ENCODE measurements around the gene PRRT4.

The PRRT4 gene

DNA sequence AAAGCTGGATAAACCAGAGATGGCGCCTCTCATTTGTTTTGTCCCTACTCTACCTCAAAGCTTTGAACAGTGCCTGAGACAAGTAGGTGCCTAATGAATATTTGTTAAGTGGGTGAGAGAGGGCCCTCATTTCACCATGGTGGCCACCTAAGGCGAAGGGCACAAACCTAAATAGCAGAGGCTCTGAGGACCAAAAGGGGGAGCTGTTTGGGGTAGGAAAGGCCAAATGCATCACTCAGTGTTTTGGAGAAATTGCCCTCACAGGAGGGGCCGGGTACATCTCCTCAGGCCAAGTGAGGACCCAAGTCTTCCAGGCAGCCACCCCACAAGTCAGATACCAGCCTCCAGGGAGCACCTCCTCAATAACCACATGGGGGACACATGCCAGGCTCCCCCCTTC, 34.3 kb upstream of the PRRT4 start:
- DNase-seq (ENCODE audit: low spot score): peak; percentile 23

DNA sequence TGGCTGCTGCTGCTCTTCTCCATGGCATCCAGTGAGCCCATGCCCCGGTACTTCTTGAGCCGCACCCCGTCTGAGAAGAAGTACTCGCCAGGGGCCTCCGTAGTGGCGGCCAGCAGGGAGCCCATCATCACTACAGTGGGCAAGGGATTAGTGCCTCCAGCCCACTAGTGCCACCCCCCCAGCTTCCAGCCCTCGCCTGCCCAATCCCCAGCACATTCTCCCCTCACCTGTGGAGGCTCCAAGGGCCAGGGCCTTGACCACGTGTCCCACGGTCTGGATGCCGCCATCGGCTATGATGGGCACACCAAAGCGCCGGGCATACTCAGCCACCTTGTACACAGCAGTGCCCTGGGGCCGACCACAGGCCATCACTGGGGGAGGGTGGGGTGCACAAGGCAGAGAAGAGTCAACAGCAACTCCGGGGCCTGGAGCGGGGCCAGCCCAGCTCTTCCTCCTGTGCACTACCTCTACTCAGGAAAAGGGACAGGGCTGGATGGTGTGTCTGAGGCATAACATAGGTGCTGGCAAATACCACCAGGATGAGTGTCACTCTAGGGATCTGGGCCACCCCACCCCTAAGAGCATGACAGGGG, 33.5 kb upstream of the PRRT4 start:
- no peak for DNase-seq (ENCODE audit: low spot score)

DNA sequence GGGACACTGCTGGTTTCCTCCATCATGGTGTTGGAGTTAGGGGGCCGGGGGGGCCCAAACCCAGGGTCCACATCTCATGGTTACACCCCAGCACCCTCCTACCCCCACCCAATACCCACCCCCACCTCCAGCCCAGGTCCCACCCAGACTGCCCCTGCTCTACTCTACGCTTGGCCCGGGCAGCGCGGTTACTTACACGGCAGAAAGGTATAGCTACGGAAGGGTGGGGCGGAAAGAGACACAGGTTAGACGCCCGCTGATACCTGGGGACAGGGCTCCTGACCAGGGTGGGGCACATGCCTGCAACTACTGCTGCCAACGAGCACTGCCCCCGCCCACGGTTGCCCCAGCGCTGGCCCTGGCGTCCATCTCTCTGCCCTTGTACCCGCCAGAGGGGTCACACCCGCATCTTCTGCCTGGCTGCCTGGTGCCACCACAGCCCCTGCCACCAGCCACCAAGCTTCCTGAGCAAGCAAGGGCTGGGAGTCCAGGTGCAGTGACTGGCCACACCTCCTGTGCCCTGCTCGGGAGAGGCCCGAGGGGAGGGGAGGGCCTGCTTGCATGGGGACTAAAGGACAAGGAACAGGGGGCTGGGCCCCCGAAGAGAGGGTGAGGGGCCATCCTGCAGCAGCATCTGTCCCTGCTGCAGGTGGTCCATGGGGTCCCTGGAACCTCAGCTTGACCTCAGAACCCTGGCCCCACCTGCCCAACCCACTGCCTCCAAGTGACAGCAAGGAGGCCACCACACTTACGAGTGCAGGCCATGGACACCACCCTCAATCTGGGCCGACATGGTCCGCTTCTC, 32.2 kb upstream of the PRRT4 start:
- no peak for DNase-seq (ENCODE audit: low spot score)

DNA sequence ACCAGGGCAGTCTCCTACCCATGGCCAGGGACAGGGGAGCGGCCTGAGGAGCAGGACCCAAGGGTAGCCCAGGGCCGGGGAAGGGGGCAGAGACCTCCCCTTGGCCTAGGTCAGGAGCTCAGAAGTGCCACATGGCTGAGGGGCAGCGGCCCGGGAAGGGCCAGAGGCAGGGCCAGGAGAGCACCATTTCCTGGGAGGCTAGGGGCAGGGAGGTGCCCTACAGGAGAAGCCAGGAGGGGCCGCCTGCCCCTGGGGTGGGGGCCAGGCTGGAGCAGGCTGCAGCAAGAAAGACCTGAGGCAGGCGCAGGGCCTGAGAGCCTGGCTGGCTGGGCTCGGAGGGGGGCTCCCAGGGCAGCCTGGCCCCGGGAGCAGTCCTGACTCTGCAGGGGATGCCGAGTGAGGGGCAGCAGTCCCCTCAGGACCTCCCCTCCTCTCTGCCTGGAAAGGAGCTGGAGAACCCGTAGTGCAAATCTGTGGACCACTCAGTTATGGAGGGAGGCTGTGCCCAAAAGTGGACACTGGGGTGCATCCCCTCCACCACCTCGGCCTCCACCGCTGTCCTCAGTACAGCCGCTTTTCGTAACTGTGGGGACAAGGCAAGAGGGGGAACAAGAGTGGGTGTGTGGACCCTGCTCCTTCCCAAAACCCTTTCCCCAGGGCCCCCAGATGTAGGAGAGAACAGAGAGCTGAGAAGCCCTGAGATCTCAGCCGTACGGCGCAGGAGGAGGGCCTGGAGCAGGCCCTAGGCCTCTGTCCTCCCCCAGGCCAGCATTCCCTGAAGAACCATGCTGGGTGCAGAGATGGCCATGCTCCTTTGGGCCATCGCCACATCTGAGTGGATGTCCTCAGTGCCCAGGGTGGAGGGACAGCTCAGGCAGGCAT, 31.2 kb upstream of the PRRT4 start:
- no peak for DNase-seq (ENCODE audit: low spot score)

DNA sequence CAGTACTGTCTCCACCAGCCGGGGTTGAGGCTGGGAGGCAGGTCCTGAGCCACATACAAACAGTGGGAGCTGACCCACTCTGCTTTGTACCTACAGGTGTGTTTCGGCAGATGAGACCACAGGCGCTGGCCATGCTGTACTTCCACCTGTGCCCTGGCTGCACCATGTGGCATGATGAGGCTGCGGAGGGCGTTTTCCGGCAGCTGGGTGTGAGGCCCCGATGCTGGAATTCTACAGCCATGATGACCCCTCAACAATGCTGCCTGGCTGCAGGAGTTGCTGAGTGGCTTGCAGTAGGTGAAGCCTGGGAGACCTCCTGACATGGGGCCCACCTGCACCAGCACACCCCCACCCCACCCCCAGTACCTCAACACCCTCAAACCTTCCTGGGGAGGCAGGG, 30.3 kb upstream of the PRRT4 start:
- DNase-seq (ENCODE audit: low spot score): no peak

DNA sequence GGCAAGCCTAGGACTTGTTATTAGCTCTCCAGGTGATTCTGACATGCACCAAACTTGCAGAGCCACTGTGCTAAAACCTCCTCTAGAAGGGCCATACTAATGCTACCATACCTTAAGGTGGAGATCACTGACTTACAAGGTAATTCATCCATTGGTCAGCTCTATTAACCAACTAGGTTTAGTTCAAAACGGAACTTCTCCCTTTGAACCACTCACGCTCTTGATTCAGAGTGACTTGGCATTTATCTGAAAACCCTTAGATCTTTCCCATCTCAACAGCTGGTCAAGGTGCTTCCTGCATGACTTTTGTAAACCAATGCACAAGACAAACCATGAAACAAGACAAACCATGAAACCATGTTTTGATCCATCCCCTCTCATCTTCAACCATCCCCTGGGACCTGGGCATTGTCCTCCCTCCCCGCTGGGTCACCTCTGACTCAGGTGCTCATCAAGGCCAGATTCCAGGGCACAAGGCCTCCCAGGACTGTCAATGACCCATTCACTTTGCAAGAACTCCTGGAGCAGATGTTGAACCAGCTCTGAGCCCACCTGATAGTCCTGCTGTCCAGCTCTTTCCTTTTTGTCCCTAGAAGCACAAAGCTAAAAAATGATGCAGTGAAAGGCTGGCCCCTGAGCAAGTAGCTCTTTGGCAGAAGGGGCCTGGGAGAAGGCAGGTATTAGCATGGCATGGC, 29.5 kb upstream of the PRRT4 start:
- no peak for DNase-seq (ENCODE audit: low spot score)

DNA sequence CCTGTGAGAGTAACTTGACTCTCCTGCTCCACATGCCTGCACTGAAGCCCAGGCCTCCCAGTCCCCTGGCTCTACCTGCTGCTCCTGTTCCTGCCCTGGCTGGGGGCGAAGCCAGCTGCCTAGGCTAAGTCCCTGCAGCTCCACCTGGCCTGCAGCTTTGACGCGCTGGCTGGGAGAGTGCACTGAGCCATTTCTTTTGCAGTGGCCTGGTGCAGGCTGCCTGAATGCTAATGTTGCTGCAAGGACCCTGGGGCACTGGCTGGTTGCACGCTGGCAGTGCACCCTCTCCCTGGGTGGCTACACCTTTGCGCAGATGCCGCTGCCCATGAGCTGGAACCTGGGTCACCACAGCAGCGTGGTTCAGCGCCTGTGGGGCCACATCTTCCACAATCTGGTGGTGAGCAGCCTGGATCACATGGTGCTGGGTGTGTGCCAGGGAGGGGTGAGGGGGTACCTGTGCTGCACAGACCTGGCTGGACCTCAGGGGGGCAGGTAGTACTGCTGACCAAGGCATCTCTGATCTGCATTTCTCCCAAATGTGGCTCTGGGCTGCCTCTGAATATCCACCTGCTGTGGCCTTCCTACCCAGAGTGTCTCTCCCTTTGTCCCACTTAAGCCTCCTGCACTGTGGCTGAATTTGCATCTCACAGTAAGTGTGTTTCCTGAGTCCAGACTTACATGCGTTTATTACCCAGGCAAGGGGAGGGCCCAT, 28.3 kb upstream of the PRRT4 start:
- DNase-seq (ENCODE audit: low spot score): peak; percentile 45

DNA sequence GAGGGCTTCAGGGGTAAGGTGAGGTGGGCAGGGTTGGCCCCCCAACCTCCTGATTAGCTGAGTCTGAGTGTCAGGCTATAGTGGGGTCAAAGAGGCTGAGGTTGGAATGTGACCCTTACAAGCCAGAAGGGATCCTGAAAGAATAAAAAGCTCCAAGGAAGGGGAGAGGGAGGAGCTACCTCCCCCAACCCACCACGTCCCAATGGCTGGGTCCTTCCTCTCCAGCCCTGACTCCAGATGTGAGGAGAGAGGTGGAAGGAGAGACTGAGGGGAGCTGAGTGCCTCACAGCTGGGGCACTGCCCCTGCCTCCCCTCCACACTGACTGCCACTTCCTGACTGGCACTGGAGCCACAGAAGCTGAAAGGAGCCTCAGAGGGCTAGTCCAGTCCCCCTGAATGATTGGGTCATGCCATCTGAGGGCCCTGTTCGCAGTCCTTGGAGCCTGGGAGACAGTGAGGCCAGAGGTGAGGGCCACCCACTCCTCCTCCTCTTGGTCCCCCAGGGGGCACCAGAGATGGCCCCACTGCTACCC, 27.7 kb upstream of the PRRT4 start:
- no peak for DNase-seq (ENCODE audit: low spot score)

DNA sequence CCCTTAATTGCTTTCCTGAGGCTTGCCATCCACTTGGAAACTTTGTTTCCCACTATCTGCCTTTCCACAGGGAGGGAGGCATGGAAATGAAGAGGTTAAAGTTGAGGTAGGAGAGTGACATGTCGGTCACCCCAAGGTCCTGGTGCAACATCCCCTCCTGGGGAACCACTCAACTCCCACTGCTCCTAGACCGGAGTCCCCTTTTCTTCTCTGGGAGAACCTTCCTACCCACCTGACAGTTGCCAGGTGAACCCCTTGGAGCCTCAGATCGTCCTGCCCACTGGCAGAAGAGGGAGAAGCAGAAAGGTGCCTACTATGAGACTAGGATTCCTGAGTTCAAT, 26.6 kb upstream of the PRRT4 start:
- DNase-seq (ENCODE audit: low spot score): no peak

DNA sequence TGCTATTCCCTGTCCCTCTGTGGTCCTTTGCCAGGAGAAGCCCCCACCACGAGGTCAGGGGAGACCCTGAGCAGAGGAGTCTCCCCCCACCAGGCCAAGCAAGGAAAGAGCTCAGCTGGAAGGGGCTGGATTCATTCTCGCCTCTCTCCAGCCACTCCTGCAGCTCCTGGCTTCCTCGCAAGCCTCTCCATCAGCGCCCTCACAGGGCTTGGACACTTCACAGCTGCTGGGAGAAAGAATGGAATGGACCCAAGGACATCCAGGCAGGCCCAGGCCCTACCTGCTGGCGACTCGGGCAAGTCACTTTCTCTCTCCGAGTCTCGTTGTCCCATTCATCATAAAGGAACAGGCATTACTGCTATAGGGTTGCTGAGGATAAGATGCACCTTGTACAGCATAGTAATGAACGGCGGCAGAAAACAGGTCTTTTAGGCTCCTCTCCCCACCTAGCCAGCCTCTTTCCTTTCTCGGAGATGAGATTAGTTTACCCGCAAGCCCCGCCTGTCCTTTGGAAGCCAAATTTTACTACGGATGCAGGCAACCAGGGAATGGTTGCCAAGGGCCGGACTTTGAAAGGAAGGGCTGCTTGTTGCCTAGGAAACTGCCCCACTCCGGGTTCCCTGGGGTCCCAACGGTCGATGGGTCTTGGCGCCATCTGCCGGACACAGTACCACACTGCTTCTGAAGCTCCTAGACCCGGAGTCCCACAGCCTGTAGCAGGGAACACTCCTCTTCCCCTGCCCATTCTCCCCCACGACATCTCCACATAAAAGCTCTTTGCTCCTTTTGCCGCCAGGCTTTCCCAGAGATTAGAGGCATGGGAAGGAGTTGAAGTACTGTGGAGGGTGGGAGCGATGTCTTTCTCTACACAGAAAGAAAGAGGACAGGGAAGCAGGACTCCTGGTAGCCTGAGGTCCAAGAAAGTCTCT, 26.0 kb upstream of the PRRT4 start:
- peak; percentile 91 for DNase-seq (ENCODE audit: low spot score)

DNA sequence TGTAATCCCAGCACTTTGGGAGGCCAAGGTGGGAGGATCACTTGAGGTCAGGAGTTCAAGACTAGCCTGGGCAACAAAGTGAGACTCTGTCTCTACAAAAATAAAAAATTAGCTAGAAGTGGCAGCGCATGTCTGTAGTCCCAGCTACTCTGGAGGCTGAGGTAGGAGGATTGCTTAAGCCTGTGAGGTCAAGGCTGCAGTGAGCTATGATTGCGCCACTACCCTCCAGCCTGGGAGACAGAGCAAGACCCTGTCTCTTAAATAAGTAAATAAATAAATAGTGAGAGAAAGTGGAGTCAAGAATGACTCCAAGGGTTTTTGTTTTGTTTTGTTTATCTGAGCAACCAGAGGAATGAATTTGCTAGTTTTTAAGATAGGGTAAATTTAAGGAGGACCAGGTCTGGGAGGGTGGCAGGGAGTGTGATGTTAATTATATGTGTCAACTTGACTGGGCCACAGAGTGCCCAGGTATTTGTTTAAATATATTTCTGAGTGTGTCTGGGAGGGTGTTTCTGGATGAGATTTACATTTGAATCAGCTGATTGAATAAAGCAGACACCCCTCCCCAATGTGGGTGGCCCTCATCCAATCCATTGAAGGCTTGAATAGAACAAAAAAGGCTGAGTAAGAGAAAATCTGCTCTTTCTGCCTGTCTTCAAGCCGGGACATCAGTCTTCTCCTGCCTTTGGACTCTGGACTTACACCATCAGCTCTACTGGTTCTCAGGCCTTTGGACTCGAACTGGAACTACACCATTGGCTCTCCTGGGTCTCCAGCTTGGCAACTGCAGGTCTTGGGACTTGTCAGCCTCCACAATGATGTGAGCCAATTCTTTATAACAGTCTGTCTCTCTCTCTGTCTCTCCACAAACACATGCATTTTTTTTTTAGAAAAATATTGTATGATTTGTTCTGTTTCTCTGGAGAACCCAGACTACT, 24.8 kb upstream of the PRRT4 start:
- no peak for DNase-seq (ENCODE audit: low spot score)

DNA sequence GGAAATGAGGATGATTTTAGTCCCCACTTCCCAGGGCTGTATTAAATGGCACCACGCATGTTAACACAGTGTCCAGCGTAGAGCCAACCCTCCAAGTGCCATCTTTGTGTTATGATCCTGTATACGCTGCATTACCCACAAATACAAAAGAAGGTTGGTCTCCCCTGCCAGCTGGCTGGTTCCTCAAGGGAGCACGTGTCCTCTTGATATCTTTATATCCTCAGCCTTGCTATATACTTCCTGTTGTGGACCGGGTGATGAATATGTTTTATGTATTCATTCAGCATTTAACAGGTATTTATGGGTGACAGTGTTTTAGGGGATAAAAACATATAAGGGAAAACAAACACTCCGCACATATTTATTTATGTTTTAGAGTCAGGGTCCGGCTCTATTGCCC, 23.2 kb upstream of the PRRT4 start:
- no peak for DNase-seq (ENCODE audit: low spot score)

DNA sequence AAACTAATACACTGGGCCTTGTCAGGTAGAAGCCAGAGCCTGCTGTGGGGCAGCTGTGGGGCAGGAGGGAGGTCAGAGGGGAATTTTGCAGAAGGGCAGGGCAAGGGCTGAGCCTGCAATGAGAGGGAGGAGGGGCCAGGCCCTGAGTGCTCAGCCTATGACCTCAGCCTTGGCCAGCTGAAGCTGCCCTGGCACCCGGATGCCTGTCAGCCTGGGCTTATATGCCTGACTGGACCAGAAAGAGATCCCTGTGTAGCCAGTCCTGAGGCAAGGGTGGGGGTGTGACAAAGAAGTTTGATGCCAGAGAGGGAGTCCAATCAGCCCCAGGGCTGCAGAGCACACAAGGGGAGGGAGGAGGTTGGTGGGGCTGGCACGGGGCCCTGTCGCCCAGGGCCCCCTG, 22.3 kb upstream of the PRRT4 start:
- no peak for DNase-seq (ENCODE audit: low spot score)

DNA sequence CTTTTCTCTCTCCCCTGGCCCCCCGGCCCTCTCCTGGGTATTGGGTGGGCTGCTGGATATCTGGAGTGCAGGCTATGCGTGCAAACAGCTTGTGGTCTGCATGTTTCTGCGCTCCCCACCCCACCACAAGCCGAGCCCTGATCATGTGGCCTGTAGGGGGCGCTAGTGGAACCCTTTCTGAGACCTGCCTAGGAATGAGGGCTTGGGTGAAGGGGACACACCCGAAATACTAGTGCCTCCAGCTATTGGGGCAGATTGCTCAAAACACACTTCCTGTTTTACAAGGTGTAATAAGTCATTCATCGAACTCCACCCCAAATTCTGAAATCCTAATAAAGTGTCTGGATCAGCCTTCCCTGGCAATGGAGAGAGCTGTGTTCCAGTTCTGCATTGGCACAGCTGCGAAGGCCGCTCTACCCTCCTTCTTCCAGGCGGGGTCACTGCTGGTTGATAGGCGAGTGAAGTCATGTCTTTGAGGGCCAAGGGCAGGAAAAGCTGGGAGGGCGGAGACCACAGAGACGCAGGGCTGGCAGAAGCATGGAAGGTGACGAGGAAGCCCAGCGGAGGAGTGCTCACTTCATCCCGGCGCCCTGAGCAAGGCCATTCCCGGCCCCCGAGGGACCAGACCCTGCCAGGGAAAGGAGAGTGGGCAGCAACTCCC, 19.8 kb upstream of the PRRT4 start:
- peak; percentile 71 for DNase-seq (ENCODE audit: low spot score)

DNA sequence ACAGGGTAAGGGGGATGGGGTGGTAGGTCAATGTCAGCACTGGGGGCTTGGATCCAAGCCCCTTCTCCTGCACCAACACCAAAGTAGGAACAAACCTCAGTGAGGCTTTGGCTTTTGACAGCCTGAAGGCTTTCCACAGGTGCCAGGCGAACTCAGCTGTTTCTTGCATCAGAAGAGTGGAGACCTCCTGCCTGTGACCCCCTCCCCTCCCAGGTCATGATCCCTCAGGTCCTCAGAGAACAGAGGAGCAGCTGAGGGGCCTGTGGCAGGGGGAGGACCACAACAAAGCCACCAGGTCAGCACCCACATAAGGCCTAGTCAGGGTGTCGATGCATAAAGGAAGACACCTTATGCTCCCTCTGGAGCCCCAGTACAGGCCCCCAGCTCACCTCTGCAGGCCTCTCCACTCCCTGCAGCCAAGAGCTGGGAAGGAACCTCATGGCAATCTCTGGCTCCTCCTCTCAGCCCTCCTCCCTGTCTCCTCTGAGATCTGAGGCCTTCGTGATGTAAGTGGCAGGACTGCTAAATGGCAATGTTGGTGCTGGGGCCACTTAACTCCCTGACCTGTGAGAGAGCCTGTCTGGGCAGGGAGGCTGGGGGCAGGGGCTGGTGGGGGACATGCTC, 19.1 kb upstream of the PRRT4 start:
- DNase-seq (ENCODE audit: low spot score): no peak

DNA sequence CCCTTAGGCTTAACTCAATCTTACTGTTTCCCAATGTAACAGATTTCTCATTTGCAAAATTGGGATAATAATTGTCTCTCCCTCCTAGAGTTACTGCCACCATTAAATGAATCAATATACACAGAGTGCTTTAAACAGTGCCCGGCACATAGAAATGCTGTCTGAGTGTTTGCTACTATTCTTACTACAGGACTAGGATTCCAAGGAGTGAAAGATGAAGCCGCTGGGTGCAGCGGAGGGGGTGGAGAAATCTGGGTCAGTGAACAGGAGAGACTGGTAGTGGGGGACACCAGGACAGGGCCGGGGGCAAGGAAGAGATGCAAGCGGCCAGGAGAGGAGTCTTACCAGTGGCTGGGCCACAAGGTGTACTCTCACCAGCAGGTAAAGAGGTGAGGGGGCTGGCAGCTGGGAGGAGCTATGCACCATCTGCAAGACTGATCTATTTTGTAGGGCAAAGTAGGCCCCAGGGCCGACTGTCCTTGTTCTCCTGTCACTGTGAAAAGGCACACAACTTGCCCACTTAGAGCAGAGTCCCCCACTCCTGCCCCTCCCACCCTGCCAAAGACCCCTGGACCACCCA, 18.5 kb upstream of the PRRT4 start:
- no peak for DNase-seq (ENCODE audit: low spot score)

DNA sequence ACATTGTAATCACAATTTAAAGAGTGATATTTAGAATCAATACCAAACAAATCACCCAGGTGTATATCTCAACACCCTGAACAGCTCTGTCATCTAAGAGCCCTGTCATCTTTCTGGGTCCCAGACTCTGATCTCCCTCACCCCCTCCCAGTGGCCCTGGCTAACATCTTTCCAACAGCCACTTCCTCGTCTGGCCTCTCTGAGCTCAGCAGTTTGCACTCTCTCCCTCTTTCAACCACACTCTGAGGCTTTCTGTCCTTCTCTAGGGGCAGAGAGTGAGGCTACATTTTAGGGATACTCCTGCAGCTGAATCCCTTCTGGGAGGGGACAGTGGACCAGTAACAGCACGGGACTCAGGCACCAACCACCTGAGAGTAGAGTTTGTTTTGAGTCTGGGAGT, 17.1 kb upstream of the PRRT4 start:
- DNase-seq (ENCODE audit: low spot score): no peak

DNA sequence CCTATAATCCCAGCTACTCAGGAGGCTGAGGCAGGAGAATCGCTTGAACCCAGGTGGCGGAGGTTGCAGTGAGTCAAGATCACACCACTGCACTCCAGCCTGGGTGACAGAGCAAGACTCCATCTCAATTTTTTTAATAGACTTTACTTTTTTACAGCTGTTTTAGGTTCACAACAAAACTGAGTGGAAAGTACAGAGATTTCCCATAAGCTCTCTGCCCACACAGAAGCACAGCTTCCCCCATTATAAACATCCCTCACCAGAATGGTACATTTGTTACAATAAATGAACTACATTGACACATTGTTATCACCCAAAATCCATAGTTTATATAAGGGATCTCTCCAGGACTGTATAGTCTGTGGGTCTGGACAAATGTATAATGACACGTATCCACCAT, 14.6 kb upstream of the PRRT4 start:
- DNase-seq (ENCODE audit: low spot score): no peak

Measured in D341Med (cell line).